GM12801 (cell line): ENCODE data around the gene DENND4B.

Source experiments
- CTCF ChIP-seq: IDR thresholded peaks from one replicate; pipeline ENCODE4 v1.5.1; 2011; ENCODE audit warnings: control low read depth; ENCODE audit not compliant: insufficient read length; ENCODE audit errors: extremely low read depth

Gene DENND4B

DNA sequence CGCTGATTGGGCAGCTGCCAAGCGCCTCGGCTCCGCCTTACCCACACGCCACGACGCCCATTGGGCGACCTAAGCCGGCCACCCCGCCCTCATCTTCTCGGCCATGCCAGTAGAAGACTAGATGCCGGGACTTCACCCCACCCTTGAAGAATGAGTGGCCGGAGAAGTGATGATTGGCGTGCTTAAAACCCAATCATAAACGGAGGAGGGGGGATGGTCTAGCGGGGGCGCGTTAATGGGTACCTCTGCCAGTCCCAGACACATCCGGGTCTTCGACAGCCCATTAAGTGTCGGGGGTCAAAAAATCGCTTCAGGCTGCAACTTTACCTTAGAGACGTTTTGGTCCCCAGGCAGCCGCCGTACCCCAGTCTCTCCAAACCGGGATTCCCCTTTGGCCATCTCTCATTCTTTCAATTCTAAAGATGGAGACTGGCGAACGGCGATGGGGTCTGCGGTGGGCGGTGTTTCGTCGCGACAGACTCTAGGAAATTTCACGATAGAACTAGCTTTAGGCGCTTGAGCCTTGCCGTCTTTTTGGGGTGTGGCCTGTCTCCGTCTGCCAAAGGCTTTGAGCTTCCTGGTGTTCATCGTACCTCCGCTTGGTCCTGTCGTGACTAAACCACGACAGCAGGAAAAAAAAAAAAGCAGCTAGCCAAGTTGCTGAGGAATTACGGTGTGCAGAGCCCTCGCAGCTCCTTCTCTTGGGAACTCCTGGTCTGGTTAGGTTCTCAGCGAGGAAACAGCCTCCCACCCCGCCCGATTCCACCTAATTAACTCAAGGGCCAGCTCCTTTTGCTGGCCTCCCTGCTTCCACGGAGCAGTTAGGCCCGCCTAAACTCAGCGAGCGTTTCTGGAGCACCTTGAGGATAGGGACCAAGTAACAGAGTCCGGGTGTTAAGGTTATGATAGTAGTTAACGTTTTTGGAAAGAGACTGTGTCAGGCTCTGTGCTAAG, 23.3 kb downstream of the DENND4B start, which contains the start of gene GATAD2B:
Gene GATAD2B (minus strand): TSS at position 1 of the 954 bp plus-strand sequence. CDS start 94,625 bp downstream, outside the sequence.
- no peak for TF ChIP-seq CTCF

DNA sequence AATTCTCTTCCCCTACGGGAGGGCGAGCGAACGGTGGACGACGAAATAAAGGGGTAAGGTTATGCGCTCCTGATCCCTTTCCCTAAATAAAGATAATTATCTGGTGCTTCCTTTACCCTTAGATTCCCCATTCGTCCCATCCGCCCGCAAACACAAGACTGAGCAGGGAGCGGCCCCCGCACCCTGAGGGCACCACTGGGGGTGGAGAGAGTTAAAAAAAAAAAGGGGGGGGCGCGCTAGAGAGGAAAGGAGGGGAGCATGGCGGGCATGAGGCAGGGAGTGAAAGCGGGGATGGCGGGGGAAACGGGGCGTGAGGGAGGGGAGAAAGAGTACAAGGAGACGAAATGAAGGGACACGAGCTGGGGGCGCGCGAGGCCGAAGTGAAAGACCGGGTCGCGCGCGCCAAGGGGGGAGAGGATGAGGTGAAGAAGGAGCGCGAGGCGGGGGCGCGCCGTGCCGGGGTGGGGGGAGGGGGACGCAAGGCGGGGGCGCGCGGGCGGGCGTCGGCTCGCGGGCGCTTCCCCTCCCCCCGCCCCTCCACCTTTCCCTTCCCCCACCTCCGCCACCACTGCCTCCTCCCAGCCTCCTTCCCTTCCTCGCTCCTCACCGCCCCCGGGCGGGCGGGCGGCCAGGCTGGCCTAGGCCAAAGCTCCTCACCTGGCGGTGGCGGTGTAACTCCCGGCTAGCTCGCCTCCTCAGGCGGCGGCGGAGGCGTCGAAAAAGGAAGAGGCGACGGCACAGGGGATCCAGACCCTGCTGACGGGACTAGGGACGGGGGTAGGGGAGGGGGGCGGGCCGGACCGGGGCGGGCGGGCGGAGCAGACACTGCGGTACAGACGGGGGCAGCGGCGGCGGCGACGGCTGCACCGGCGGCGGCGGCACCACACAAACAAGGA, 24.2 kb downstream of the DENND4B start:
- no peak for TF ChIP-seq CTCF

- no peak for TF ChIP-seq CTCF
Measured at GRCh38 chr1:153921803-153922075, 24.8 kb downstream of the DENND4B start.

DNA sequence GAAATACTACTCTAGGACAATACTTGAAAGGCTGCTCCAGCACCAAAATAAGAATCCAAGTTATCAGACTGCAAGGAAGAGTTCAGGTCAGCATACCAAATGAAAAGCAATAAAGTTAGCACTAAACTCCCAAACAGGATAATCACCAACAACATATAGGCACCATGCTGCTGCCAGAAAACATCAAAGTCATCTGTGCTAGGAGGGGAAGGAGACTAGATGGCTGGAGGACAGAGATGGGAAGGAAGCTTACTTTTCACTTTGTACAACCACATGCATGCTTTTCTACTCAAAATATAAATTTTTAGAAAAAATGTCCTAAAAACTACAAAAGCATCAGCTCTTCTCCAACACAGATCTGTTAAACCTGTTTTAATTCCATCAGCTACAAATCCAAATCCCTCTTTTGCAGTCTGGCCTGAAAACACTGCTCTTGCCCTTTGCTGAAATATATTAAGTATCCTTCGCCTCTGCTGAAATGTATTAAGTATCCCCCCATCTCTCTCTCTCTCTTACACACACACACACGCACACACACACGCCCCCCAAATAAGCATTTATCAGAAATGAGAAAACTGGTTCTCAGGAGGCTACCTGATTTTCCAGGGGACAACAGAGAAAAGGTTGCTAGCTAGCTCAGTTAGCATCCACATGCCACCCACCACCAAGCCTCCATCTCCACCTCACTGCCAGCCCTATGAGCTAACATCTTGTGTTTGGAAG, 25.3 kb downstream of the DENND4B start:
- TF ChIP-seq CTCF = no peak

- TF ChIP-seq CTCF = no peak
Measured at GRCh38 chr1:153919876-153920852, 26.4 kb downstream of the DENND4B start.

DNA sequence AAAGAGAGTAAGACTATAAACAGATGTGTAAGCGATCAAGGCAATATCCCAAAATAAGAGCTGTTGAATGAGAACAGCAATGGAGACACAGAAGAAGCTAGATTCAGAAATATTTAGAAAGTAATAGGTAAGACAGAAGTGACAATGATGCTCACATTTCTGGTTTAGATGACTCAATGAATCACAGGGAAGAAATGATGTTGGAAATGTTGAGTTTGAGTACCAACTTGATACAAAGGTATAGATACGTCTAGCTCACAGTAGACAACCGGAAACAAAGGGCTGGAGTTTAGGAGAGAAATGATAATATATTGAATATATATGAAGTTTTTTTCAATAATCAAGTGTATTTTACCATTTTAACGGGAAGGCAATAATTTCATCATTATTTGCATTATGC, 30.2 kb downstream of the DENND4B start:
- no peak for TF ChIP-seq CTCF
